Gastrocnemius medialis (tissue), 4 donors: ENCODE data around the gene MKLN1.

Experiments
- POLR2A ChIP-seq, 2 donors: fragments of 450-650 bp; IDR thresholded peaks; one replicate each; pipeline ENCODE4 v1.6.1; 2017; ENCODE audit warnings: antibody characterized with exemption in 2 of 2, mild to moderate bottlenecking in 2 of 2, moderate library complexity in 2 of 2
- TF ChIP-seq, protein P1 (sequence below), 5 experiments: fragments of 450-650 bp in 3 of 5; fragments of 200-600 bp in 2 of 5; sonication (generic) in 2 of 5; IDR thresholded peaks in 4 of 5; conservative IDR thresholded peaks in 1 of 5; 1 replicate in 4 of 5; 2 replicates in 1 of 5; pipeline ENCODE4 v1.5.1; 2016 to 2019; ENCODE audit warnings: antibody characterized with exemption in 5 of 5, mild to moderate bottlenecking in 3 of 5, moderate library complexity in 3 of 5

DNA sequence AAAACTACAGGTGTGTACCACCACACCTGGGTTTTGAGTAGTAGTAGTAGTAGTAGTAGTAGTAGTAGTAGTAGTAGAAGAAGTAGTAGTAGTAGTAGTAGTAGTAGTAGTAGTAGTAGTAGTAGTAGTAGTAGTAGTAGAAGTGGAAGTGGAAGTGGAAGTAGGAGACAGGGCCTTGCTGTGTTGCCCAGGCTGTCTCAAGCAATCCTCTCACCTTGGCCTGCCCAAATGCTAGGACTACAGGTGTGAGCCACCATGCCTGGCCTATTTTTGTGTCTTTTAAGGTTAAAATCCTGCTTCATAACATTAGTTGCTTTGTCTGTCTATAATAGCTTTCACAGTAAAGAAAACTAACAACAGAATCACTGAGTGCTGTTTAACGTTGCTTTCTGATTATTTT lies 117.0 kb downstream of the MKLN1 start:
- TF ChIP-seq, protein P1, sequence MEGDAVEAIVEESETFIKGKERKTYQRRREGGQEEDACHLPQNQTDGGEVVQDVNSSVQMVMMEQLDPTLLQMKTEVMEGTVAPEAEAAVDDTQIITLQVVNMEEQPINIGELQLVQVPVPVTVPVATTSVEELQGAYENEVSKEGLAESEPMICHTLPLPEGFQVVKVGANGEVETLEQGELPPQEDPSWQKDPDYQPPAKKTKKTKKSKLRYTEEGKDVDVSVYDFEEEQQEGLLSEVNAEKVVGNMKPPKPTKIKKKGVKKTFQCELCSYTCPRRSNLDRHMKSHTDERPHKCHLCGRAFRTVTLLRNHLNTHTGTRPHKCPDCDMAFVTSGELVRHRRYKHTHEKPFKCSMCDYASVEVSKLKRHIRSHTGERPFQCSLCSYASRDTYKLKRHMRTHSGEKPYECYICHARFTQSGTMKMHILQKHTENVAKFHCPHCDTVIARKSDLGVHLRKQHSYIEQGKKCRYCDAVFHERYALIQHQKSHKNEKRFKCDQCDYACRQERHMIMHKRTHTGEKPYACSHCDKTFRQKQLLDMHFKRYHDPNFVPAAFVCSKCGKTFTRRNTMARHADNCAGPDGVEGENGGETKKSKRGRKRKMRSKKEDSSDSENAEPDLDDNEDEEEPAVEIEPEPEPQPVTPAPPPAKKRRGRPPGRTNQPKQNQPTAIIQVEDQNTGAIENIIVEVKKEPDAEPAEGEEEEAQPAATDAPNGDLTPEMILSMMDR (IDR thresholded peaks at IDR 0.05 in 4 of 5, conservative IDR thresholded peaks at IDR 0.05 in 1 of 5): no peak
- TF ChIP-seq POLR2A (IDR thresholded peaks at IDR 0.05): no peak
